RPMI7951 (cell line): ENCODE measurements around the gene RGS9BP. TPM values are rescaled to one million over a fixed set of nuclear protein-coding genes. Genes with fewer than 3 reads are reported as not detected.
"Not testable (repeated sequence)": the region's sequence is repeated elsewhere in the genome, so short reads cannot be mapped to it uniquely, and the experiment has no call there.

Experiments
- DNase-seq: peaks from one replicate; pipeline ENCODE4 v3.0.0-alpha.2; 2012; ENCODE audit warnings: low read depth
- total RNA-seq: library from RNA; depleted of rRNA; stranded (reverse); fragments of >200 nt; shearing (Covaris generic); gene quantifications from 2 replicates; pipeline ENCODE4 v1.2.3, GENCODE V29; 2014; rRNA removed

The RGS9BP gene
- total RNA-seq, 1 experiment from 2014 or later = 0.72 TPM

- DNase-seq = not testable (repeated sequence)
Measured at GRCh38 chr19:32695506-32695905, 19.9 kb downstream of the RGS9BP start.

- DNase-seq = not testable (repeated sequence)
Measured at GRCh38 chr19:32696771-32697170, 21.1 kb downstream of the RGS9BP start.

- DNase-seq = not testable (repeated sequence)
Measured at GRCh38 chr19:32700129-32700528, 24.5 kb downstream of the RGS9BP start.

- DNase-seq = no peak
Measured at GRCh38 chr19:32702010-32702409, 26.4 kb downstream of the RGS9BP start.

GRCh38 chr19:32704006-32704405 lies 28.4 kb downstream of the RGS9BP start:
- DNase-seq = not testable (repeated sequence)

- DNase-seq = no peak
Measured at GRCh38 chr19:32708457-32708856, 32.8 kb downstream of the RGS9BP start.

GRCh38 chr19:32709032-32709431 lies 33.4 kb downstream of the RGS9BP start:
- DNase-seq = no peak

GRCh38 chr19:32711747-32712146 lies 36.1 kb downstream of the RGS9BP start:
- DNase-seq = no peak

- DNase-seq = not testable (repeated sequence)
Measured at GRCh38 chr19:32716203-32716602, 40.6 kb downstream of the RGS9BP start.

GRCh38 chr19:32717496-32717895 lies 41.8 kb downstream of the RGS9BP start:
- DNase-seq = no peak

GRCh38 chr19:32718286-32718685 lies 42.6 kb downstream of the RGS9BP start:
- no peak for DNase-seq

- DNase-seq = no peak
Measured at GRCh38 chr19:32719611-32720059, 44.0 kb downstream of the RGS9BP start, which contains the start of gene TDRD12. TSS of gene TDRD12 (plus strand) at chr19:32719767. CDS start at chr19:32720073, 306 bp downstream.

GRCh38 chr19:32720216-32720935 lies 44.7 kb downstream of the RGS9BP start:
- DNase-seq = no peak

GRCh38 chr19:32720936-32721250 lies 45.2 kb downstream of the RGS9BP start:
- DNase-seq = no peak

Other genes starting within 250 kb of the RGS9BP start
- gene PDCD5, start 94.7 kb upstream of the RGS9BP start, total RNA-seq = 288 and 343 TPM in 2 replicates
- 25.8 and 35.4 TPM in 2 replicates for gene ANKRD27, start 668 bp upstream of the RGS9BP start, total RNA-seq
- 12.3 and 15.3 TPM in 2 replicates for gene NUDT19, start 16.0 kb downstream of the RGS9BP start, total RNA-seq
- gene TDRD12, start 43.9 kb downstream of the RGS9BP start, total RNA-seq = not detected in 2 replicates
- not detected in 2 replicates for gene SLC7A9, start 193.9 kb downstream of the RGS9BP start, total RNA-seq